GM11168 (cell line): Measurements from ENCODE around the gene FBLN5.
"Not testable (repeated sequence)": the region's sequence is repeated elsewhere in the genome, so short reads cannot be mapped to it uniquely, and the experiment has no call there.

ENCODE experiments used
- in situ Hi-C: fragments of 300-500 bp; cut with MboI; formaldehyde crosslinking; loops from one replicate; pipeline ENCODE4 v1.12.0; 2022; ENCODE audit warnings: low sequenced_read_pairs; ENCODE audit not compliant: unreplicated experiment

The FBLN5 gene

DNA sequence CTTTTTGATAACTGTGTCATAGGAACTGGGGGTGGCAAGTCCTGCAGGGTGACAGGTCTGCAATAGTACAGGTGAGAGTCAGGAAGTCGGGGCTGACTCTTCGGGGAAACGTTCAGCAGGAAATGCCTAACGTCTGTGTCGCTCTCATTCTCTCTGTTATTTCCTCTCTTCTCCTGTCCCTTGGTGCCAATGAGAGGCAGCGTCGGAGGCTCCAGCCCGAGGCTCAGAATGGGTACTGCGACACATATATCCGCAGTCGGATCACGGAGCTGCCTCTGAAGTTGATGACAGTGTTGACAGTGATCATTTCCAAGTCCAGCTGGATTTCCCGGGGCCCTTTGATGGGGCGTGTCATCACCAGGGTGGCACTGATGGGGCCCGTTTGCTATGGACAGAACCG lies 77.5 kb downstream of the FBLN5 start:
- in situ Hi-C loops = no loop called here

DNA sequence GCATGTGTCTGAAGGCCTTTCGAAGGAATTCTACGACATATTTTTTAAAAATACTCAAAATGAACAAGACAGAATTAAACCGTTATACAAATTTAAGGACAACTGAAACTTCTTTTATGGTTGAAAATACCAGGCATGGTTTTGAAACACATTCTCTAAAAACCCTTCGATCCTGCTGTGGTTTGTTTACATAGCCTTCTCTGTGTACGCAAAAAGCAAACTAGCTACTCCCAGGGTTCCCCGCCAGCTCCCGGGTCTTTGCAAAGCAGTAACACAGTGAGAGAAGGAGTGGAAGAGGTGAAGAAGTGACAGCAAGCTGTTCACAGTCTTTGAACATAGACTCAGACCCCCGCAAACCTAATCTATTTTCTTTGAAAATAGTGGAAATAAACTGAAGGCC lies 77.9 kb downstream of the FBLN5 start:
- in situ Hi-C loops = no loop called here

DNA sequence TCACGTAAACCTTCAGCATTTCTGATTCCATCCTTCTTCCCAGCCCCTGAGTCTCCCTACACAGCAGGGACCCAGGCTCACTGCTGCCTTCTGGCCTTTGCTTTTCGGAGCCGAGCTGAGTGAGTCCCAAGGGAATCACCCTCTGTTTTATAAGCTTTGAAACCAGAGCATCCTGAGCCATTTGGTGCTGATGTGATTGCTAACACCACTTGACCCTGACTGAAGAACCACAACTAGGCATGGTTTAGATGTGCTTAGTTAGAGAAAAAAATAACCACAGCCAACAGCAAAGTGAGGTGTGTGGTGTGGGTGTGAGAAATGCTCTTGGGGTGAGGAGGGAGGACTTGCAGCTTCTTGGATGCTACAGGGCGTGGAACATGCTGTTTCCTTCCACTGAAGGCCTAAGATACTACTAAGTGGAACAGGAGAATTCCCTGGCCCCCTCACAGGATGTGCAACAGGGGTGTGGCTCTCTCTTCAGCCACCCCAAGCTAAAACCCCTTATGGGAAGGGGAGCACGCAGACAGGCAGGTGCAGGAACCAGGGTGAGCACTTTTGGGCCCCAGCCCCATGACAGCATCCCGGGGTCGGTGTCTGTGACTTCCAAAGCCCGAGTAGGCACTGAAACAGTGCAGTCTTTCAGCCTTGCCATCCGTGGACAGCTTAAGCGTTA lies 80.0 kb downstream of the FBLN5 start, which contains the start of gene TC2N:
Gene TC2N, minus strand, starts transcription at position 221 of the 673 bp plus-strand sequence. CDS start 53,767 bp downstream, outside the sequence.
- in situ Hi-C loops = no loop called here

DNA sequence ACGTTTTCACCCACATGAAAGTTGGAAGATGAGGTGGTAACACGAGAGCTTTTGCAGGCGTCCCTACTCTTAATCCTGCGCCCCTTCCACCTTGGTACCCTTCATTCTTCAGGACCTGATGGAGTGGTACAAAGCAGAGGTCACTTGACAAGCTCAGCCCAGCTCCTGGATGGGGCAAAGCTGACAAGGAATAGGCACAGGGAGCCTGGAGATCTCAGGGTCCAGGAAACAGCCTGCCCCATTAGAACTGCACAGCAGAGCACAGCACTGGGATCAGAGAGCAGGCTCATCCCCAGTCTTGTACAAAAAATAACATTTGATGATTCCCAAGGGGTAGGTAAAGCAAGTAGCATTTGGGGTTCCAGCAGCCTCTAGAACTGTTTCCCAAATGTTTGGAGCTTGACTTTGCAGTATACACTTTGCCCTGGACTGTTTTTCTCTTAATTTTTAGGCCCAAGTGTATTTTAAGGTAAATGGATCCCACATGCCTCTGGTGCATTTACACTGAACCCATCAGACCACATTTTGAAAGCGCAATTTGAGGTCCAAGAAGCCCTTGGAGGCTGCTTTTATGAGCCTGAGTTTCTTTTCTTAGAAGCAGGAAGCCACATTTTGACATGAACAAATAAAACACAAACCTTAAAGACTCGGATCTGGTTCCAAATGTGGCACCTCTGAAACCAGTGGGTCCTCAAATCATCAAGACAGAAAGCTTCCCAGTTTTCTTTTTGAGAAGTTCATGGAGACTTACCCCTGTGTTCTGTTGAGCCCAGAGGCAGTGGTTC lies 80.8 kb downstream of the FBLN5 start:
- in situ Hi-C loops = no loop called here

DNA sequence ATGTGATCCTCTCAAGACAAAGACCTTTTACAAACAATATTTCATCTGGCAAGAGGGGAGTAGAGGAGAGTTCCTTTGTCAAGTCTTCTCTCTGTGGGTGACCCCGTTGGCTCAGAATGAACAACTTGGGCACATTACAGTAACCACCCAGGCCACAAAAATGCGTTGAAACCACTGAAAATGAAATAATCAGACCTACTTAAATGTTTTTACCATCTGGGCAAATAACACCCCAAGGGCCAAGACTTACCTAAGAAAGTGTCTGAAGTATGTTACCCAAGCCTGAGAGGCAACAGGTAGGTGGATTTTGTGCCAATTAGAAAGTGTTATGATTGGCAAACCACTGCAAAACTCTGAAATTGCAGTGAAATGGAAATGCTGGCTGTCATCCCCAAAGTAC lies 81.4 kb downstream of the FBLN5 start:
- in situ Hi-C loops = no loop called here

DNA sequence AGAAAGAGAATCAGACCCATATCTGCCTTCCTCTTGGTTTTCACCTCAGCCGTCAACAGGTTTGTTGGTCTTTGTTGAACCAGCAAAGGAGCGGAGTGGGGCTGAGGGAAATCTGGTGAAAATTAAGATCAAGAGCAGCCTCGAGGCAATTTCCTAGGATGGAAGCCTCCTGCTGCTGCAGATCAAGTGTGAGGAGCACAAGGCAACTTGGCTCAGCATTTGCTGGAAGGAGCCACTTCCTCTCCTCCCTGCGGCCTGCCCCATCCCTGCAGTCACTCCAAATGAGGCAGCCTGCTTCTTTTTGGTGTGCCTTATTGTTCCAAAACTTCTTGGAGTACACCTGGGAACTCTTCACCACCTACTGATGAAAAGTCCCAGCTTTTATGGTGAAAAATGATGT lies 85.1 kb downstream of the FBLN5 start:
- in situ Hi-C loops = no loop called here

DNA sequence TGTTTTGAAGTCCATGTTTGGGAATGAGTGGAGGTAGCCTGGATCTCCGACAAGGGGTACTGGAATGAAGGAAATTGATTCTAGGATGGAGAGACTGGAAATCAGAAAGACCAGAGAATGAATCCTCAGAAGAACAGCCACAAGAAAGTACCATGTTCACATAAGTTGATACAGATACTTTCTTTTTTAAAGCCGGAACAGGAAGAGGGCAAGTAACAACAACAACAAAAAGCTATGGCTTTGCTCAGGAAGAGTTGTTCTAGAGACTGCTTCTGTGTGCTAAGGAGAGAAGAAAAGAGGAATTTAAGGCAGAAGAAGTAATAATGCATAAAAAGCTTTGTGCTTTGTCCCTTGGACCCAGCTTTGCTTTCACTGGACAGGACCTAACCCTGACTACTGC lies 86.4 kb downstream of the FBLN5 start:
- in situ Hi-C loops = no loop called here

DNA sequence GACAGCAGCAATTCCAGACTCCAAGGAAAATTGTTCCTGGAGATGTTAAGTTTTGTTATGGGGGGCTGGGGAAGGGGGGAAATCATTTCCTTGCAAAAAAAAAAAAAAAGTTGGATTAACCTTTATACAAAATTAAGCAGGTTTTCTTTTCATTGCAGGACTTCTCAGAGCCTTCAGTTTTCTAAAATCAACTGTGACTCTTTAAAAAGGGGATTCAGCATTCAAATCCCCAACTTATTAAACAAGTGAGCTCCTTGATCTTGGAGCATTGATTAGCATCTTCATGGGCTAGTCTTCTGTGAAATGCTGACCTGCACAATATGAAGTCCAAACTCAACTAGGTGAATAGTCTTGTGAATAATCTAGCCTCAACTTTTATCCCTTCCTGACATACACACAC lies 87.3 kb downstream of the FBLN5 start:
- in situ Hi-C loops = no loop called here

DNA sequence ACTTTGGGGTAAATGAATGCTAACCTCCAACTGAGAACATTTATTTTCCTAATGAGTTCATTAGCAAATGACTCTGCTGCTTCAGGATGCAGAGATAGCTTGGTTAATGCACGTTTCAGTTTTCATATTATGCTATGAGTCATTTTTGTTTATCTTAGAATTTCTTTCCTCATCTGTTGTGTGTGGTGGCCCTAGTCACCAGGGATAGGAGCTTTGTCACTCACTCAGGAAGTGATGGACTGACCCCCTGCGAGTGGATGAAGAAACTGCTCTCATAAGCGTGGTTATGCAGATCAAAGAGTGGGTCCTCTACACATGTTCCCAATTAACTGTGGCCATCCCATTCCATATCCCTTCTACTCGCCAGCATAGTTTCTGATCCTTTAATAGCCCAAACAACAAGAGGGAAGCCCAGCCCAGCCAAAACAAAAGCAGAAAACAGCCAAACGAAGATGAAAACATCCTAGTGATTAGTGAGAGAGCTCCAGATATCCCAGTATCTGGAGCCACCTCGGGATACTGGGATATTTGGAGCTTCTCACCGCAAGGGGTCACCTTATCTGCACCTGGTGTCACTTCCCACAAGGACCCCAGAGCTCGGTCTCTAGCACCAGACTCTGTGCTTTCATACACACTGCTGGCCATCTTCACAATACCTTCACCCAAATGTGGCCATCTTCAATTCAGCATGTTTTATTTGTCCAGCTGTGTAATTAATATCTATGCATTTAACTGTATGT lies 88.8 kb downstream of the FBLN5 start:
- in situ Hi-C loops = no loop called here

DNA sequence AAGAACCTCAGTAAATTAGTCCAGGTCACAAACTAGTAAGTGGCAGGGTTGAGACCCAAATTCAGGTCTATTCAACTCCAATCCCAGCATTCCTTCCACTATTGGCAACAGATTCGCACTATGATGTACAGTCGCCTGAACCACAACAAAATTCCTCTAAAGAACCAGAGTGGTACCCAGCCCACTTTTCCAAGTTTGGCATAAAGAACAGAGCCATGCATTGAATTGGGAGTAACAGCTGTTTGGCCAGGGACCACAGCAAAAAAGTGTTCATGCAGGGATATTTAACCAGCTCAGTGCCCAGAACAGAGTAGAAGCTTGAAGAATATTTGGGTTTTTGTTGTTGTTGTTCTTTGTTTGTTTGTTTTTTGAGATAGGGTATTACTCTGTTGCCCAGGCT lies 89.9 kb downstream of the FBLN5 start:
- in situ Hi-C loops = no loop called here

DNA sequence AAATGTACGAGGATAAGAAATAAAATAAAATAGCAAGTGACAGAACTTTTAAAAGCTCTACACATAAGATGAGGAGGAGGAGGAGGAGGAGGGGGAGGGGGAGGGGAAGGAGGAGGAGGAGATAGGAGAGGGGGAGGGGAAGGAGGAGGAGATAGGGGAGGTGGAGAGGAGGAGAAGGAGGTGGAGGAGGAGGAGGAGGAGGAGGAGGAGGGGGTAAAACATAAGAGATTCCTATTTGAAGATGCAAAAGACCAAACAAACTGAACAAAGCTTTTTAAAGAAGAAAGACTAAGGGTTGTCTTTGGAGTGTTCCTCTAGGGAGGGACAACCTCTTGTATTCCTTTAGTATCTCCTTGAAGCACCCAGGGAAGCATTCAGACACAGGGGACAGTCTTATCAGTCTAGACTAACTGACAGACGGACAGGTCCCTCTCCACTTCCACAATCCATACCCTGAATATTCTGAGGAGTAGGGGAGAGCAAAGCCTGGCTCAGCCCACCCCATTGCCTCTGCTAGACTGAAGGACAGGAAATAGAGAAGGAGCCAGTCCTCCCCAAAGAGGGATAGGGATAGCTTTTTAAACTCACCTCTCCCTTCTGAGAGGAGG lies 93.1 kb downstream of the FBLN5 start:
- in situ Hi-C loops = no loop called here

DNA sequence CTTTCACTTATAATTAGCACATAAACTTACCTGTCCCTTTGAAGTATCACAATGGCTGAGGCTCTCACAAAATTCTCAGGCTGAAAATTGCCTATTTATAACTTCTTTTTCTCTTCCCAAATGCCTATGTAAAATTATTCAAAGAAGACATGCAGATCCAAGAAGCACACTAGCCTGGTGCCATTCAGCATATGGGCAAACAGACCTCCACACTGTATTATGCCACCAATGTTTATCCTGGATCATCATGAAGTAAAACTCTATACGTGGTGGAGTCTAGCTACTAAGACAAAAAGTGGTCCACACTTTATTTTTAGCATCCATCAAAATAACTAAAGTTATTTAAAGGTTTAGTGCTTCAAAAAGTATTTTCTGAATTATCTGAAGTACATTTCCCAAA lies 95.9 kb downstream of the FBLN5 start:
- in situ Hi-C loops = no loop called here

DNA sequence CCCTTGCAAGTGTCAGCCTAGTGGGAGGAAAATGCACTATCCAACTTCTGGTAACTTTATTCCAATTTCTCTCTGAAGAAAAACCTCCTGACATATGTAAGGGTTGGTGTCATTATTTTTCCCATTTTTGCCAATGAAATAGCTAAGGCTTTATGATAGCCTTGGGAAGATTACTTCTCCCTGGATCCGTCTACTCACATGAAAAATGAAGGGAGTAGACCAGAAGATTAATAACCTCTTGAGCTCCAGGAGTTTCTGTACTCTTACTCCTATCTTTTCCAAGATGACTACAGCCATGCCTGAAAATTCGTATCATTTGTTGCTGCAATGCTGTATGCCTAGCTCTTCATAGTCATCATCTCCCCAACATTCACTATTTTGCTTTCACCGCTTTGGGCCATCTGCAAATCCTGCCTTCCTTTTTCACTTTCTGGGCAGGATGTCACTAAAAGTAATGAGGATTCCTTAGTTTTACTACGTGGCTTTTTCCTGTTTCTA lies 98.9 kb downstream of the FBLN5 start:
- in situ Hi-C loops = no loop called here

DNA sequence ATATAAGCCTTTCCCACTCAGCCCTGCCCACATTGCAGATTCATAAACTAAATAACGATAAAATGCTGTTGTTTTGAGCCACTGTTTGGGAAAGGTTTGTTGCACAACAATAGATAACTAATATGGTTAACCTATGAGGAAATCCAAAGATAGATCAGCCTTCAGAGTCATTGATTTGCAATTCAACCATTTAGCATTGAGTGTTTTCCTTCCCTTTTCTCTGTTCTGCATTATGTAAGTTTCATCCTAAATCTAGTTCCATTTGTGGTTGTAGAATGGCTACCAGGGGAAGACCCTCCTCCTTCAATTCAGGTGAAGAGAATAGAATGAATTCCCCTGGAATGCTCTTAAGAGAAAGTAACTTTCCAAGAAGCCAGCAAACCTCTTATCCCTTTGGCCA lies 99.8 kb downstream of the FBLN5 start:
- in situ Hi-C loops = no loop called here

DNA sequence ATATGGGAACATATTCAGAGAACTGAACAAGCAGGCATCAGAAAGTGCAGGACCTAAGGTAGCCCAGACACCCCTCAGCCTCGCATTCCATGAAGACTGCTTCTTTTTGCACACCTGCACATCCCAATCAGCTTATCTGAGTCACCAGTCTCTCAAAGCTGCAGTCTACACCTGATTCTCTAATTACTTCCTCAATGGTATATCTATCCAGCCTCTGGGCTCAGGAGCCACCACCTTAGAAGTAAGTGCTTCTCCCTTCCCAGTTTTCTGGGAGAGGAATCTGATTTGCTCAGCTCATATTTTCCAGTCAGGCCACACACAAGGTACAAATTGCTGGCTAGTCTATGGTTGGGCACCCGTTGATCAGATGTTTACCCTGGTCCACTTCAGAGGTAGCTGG lies 101.8 kb downstream of the FBLN5 start:
- in situ Hi-C loops = no loop called here

DNA sequence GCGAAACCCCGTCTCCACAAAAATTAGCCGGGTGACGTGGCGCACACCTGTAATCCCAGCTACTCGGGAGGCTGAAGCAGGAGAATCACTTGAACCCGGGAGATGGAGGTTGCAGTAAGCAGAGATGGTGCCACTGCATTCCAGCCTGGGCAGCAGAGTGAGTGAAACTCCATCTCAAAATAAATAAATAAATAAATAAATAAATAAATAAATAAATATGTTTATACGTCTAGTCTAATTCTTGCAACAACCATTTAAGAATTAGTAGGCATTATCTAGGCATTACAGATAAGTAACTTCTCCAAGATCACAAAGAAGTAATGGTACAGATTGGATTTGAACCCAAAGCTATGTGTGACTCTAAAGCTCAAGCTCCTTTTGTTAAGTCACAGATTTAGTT lies 102.4 kb downstream of the FBLN5 start:
- in situ Hi-C loops = not testable (repeated sequence)

DNA sequence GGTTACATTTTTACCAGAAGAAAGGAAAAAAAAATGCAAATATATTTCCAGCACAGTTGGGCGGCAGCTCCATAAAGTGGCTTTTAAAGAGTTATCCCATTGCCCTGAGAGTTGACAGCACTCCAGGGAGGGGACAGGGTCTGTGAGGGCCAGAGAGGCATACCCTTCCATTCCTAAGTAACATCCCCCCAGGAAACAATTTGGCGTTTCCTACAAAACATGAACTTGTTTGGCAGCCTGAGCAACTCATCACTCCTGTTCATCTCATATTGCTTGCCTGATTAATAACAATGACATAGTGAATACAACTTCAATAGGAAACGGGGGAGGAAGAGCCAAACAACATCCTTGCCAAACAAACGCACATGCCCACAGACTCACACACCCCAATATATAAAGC lies 103.5 kb downstream of the FBLN5 start:
- in situ Hi-C loops = no loop called here

DNA sequence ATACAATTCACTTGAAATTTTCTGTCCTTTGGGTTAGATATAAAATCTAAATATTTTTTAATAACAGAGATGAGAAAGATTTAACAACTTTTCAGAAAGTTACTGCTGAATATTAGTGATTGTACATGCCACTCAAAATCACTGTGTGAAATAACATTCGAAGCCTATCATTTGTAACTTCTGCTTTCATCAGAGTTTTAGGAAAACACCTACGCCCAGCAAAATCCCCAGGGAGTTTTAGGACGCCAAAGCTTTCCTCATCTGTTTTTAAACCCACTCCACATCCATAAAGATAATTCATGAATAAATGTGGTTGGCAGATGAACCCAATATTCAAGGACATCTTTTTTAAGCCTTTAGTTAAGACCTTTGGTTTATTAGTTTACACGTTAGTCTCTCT lies 104.1 kb downstream of the FBLN5 start:
- in situ Hi-C loops = no loop called here

DNA sequence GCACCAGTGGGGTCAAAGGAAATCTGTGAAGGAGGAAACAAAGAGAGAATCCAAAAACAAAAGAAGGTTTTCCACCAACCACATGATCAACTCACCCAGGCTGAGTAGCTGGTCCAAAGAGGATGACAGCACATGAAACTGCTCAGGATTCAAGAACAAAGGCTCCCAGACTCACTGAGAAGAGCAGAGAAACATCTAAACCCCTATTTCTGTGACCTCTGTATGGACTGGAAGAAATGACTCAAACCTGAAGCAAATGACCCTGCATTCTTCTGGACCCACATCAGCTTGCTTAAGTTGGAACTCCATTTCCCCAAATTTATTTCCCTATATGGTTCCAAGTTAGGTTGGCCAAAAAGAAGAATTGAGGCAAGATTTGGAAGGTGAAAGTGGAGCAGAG lies 106.4 kb downstream of the FBLN5 start:
- in situ Hi-C loops = no loop called here

DNA sequence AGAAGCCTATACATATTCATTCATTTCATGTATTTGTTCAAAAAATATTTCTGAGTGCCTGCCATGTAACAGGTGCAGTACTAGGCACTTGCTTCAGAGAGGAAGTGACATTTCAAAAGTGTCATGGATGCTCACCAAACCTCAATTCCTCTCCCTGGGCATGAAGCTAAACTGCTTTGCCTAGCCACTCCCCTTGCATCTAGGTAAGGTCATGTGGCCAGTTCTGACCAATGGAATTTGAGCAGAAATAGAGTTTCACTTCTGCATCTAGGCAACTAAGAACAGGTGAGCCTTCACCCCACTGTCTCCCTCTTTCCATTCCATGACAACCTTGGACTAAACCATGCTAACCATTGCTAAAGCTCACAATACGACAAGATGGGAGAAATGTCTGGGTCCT lies 107.7 kb downstream of the FBLN5 start:
- in situ Hi-C loops = no loop called here

DNA sequence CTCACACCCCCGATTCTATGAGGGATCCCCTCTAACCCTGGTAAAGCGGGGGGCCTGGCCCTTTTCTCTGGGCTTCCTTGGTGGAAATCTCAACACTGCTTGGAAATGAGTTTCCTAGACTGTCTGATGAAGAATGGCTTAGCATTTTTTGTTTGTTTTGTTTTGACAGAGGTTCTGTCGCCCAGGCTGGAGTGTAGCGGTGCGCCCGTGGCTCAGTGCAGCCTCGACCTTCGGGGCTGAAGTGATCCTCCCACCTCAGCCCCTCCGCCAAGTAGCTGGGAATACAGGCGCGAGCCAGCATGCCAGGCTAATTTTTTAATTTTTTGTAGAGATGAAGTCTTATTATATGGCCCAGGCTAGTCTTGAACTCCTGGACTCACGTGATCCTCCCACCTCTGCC lies 110.4 kb downstream of the FBLN5 start:
- in situ Hi-C loops = no loop called here
